ENCODE results near the gene CCSER1.
"Not testable (repeated sequence)": the region's sequence is repeated elsewhere in the genome, so short reads cannot be mapped to it uniquely, and the experiment has no call there.

The CCSER1 gene

GRCh38 chr4:90306810-90307209 is 179.6 kb downstream of the CCSER1 start:
- DNase-seq = no peak

GRCh38 chr4:90317140-90317539 is 189.9 kb downstream of the CCSER1 start:
- DNase-seq = not testable (repeated sequence)

DNA sequence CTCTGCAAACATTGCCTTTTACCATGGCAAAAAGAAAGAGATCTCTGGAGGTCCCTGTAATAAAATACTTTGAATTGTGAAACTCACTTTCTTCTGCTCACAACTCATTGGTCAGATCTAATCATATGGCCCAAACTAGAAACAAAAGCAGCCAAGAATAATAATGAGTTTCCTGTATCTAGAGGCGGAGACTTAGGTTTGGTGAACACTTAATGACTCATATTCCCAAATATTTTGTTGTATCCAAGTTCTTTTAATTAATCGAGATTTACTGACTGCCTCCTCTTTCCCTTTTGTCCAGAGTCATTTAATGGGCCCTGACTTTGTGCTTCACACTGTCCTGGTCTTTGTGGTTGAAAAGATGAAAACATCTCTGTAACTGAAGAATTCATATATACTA is 190.6 kb downstream of the CCSER1 start:
- DNase-seq = no peak

- no peak for DNase-seq
Observed at GRCh38 chr4:90318193-90318592, 191.0 kb downstream of the CCSER1 start.

GRCh38 chr4:90328558-90328957 is 201.4 kb downstream of the CCSER1 start:
- no peak for DNase-seq

GRCh38 chr4:90330546-90330945 is 203.4 kb downstream of the CCSER1 start:
- DNase-seq = no peak

- no peak for DNase-seq
Observed at GRCh38 chr4:90345549-90346215, 218.5 kb downstream of the CCSER1 start.

DNA sequence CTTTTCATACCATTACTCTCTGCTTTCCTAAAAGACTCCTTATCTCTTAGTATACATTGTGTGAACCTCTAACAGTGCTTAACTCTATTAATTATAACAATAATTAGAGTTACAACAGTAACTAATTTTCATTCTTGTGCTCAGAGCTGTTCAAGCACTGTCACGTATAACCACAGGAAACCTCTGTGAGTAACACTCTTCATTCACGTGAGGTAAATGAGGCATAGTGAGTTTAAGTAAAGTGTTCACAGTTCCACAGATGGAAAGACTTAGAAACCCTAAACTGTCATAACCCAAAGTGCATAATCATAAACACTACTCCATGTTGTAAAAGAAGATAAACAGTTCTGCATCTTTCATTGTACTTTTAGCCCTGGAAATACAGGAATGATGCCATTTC is 222.4 kb downstream of the CCSER1 start:
- DNase-seq = no peak

DNA sequence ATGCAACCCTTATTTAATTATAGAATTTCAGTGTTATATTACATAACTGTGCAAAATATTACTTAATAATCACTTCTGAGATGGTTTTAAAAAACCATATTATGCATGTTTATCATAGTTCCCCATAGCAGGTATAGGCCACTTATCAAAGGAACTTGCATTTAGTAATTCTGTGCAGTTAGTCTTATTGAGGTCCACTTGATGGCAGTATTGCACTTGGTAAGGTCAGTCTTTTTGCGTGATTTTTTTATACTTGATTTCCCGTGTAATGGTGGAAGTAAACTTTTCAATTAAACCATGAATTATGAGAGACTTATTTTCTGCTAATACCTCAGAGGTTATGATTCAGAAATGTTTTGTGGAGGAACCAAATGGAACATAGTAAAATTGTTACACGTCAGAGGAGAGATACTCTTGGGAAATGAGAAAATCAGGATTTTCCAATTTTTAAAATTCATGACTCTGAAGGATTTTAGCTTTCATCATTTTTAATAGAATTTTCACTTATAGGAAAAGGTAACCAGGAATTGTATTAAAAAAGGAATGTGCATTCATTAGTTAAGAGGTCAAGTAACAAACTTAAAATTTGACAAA is 230.0 kb downstream of the CCSER1 start:
- DNase-seq = no peak

DNA sequence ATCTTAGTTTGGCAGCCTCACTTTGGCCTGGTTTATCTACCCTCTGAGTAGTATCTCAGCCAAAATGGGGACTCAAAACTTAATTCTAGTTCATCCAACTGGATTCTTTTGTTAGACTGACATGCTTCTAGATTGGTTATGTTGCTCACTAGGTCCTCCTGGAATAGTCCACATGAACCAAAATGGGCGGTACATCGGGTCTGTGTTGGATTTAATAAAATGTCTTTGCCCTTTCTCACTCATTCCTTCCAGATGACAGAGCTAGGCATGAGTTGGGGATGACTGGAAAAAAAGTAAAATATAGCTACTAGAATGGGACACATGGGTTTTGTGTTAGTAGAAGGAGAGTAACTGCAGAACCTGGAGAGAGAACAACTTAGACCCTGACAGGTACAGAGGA is 247.9 kb downstream of the CCSER1 start:
- no peak for DNase-seq

DNA sequence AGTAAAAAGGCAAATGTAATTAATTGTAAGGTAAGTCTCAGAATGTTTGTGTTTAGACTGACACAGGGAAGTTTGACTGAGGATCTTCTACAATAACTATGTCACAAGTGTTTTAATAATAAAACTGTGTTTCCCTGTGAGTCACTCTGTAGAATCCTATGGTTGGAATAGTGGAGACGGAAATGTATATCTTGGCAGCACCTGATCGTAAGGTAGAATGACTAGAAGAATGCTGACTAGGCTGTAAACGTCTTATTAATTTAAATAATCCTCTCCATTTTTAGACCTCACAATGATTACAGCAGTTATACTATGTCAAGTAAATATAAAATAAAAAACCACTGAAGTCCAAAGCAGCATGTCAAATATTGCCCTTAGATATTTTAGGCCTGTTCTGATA is 266.0 kb downstream of the CCSER1 start:
- DNase-seq = no peak

- DNase-seq = no peak
Observed at GRCh38 chr4:90403781-90404180, 276.6 kb downstream of the CCSER1 start.

DNA sequence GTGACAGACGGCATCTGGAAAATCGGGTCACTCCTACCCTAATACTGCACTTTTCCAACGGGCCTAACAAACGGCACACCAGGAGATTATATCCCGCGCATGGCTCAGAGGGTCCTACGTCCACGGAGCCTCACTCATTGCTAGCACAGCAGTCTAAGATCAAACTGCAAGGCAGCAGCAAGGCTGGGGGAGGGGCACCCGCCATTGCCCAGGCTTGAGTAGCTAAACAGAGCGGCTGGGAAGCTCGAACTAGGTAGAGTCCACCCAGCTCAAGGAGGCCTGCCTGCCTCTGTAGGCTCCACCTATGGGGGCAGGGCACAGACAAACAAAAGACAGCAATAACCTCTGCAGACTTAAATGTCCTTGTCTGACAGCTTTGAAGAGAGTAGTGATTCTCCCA is 280.7 kb downstream of the CCSER1 start:
- DNase-seq = not testable (repeated sequence)

GRCh38 chr4:90412786-90413185 is 285.6 kb downstream of the CCSER1 start:
- DNase-seq = not testable (repeated sequence)

DNA sequence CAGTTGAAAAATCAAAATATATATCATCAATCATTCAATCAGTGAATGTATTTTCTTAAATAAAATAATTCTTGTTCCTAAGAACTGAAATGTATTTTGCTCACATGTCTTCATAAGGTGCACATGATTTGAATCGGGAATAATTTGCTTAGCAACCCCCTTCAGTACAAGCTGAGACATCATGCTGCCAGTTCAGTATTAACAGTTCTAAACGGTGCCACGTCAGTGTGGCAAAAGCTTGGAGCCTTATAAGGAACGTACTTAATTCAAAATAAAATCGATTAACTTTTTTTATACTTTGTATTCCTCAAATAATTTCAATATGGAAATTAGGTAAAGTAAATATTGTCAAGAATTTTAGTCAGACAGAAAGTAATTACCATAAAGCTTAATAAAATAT is 287.9 kb downstream of the CCSER1 start:
- no peak for DNase-seq

GRCh38 chr4:90419124-90419711 is 292.0 kb downstream of the CCSER1 start:
- DNase-seq = no peak

- DNase-seq = no peak
Observed at GRCh38 chr4:90421161-90421560, 294.0 kb downstream of the CCSER1 start.

DNA sequence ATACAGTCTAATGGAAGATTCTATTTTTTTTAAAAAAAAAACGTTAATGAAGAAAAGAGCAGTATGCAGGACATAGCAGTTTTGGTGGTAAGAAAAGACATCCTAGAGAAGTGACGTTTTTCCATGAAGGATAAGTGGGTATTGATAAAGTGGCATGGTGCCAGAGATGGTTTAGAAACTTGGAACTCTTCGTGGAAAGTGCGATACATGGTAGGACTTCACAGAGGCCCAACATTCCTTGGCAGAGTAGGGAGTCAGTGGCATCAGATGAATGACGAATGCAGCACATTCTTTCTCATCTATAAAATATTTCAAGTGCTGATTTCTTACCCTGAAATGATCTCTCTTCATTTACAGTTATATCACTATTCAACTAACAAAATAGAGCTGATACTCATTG is 298.7 kb downstream of the CCSER1 start:
- DNase-seq = no peak

GRCh38 chr4:90438522-90438921 is 311.3 kb downstream of the CCSER1 start:
- no peak for DNase-seq

DNA sequence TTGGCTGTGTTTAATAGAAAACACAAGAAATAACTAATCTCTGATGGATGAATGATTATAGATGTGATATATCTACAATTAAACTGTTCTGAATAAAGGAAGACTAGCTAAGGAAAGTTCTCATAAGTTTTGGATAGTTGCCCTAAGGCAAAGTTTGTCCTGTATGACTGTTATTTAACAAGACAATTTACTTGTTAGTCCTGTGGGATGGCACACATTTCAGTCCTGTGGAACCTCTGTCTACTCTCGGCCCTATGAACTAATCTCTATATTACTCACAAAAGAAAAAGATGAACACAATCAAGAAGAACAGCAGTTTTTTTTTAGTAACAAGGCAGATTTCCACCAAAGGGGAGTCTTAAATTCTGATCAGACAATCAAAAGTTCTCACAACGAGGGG is 314.6 kb downstream of the CCSER1 start:
- no peak for DNase-seq

DNA sequence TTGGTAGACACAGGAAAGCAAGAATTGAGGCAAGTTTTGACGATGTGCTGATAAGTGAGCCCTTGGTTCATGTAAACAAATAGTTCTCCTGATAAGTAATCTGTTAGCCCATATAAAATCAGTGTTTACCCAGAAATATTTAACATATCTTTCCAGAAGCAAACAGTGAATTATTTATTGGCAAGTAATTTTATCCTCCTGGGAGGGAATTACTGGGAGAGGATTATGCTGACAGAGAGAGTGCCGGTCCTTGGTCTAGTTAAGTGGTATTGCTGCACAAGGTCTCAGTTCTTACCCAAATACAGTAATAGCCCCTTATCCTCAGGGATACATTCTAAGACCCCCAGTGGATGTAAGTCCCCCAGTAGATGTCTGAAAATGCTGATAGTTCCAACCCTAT is 315.4 kb downstream of the CCSER1 start:
- DNase-seq = no peak

DNA sequence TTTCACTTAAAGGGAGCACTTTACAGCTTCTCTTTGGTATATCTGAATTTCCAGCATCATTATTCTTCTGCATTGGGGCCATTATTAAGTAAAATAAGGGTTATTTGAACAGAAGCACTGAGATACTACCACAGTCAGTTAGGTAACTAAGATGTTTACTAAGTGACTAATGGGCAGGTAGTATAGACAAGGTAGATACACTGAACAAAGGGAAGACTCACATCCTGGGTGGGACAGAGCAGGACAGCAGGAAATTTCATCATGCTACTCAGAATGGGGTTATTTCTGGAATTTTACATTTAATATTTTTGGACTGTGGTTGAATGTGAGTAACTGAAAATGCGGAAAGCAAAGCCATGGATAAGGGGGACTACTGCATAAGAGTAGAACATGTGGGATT is 316.0 kb downstream of the CCSER1 start:
- DNase-seq = no peak

- no peak for DNase-seq
Observed at GRCh38 chr4:90444904-90445303, 317.7 kb downstream of the CCSER1 start.

GRCh38 chr4:90445380-90445779 is 318.2 kb downstream of the CCSER1 start:
- no peak for DNase-seq

DNA sequence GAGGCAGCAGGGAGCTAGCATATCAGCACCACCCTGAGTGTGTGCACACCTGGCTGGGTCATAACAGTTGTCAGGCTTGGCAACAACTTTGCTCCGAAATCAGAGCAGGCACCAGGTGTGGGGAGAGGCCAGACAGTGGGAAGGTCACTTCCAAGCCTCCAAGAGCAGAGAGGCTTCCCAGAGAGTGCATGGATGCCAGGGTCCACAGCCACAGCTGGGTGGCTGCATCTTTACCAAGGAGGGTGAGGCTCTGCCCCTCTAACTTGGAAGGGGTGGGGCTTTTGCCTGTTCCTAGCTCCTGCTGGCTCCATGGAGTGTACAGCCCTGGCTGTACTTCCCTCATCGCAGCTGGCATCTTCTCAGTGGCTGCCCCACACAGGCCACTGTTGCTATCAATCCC is 322.4 kb downstream of the CCSER1 start:
- DNase-seq = no peak

Measured in activated CD4-positive, CD25-positive, alpha-beta regulatory T cell treated with anti-CD3 and anti-CD28 coated beads, Interleukin-2, amount 50 U/mL, for 72 hours (primary cell).